ENCODE results near the gene CCNY. TPM values are rescaled to one million over a fixed set of nuclear protein-coding genes. Genes with fewer than 3 reads are reported as not detected.
A peak's percentile ranks its signal among the peaks of the same experiment; 100 is the strongest.
"Not testable (repeated sequence)": the region's sequence is repeated elsewhere in the genome, so short reads cannot be mapped to it uniquely, and the experiment has no call there.

The CCNY gene
- total RNA-seq, 1 experiment from 2014 or later = 53.3 TPM

- H3K27ac Mint-ChIP-seq = peak overlapping the region; percentile 55
Observed at GRCh38 chr10:35518187-35518586, 181.9 kb downstream of the CCNY start.

GRCh38 chr10:35520996-35521395 is 184.7 kb downstream of the CCNY start:
- ATAC-seq (no peak), DNase-seq (ENCODE audit: low spot score) (no peak)
- Mint-ChIP-seq H3K9me3 (no peaks in the 10 kb centered on the region), H3K27me3 (ENCODE audit: low read depth) (no peaks in the 10 kb centered on the region), H3K4me3 (no peak overlapping the region), H3K36me3 (no peaks in the 10 kb centered on the region), H3K27ac (no peak overlapping the region), H3K4me1 (peaks cover 37% of the 10 kb centered on the region)
- no peak for TF ChIP-seq CREB1 (CRISPR knock-in tag; IDR thresholded peaks at IDR 0.05)
- no peak for TF ChIP-seq ZNF396 (CRISPR knock-in tag; IDR thresholded peaks at IDR 0.05; ENCODE audit: borderline replicate concordance)
- no peak for TF ChIP-seq NFE2L1 (CRISPR knock-in tag; IDR thresholded peaks at IDR 0.05)
- TF ChIP-seq IRF2 (CRISPR knock-in tag; IDR thresholded peaks at IDR 0.05; ENCODE audit: borderline replicate concordance, low read depth) = no peak
- TF ChIP-seq ZNF512 (CRISPR knock-in tag; IDR thresholded peaks at IDR 0.05; ENCODE audit: borderline replicate concordance) = no peak
- no peak for TF ChIP-seq SP1 (CRISPR knock-in tag; conservative IDR thresholded peaks at IDR 0.05)
- no peak for TF ChIP-seq SOX15 (CRISPR knock-in tag; IDR thresholded peaks at IDR 0.05)
- no peak for TF ChIP-seq ESRRA (CRISPR knock-in tag; IDR thresholded peaks at IDR 0.05; ENCODE audit: borderline replicate concordance)
- TF ChIP-seq MYBL2 (CRISPR knock-in tag; IDR thresholded peaks at IDR 0.05) = no peak
- no peak for TF ChIP-seq MLX (CRISPR knock-in tag; IDR thresholded peaks at IDR 0.05)
- no peak for TF ChIP-seq ATF3 (CRISPR knock-in tag; conservative IDR thresholded peaks at IDR 0.05)
- TF ChIP-seq PRRX2 (CRISPR knock-in tag; IDR thresholded peaks at IDR 0.05) = no peak
- no peak for TF ChIP-seq USF2 (CRISPR knock-in tag; IDR thresholded peaks at IDR 0.05)
- TF ChIP-seq ZNF423 (CRISPR knock-in tag; IDR thresholded peaks at IDR 0.05) = no peak
- no peak for TF ChIP-seq SMAD3 (CRISPR knock-in tag; IDR thresholded peaks at IDR 0.05; ENCODE audit: borderline replicate concordance)
- TF ChIP-seq ZNF281 (CRISPR knock-in tag; IDR thresholded peaks at IDR 0.05) = no peak
- no peak for TF ChIP-seq ZNF219 (CRISPR knock-in tag; IDR thresholded peaks at IDR 0.05; ENCODE audit: borderline replicate concordance)
- TF ChIP-seq ATF6 (CRISPR knock-in tag; IDR thresholded peaks at IDR 0.05) = no peak
- no peak for TF ChIP-seq ZBTB43 (CRISPR knock-in tag; IDR thresholded peaks at IDR 0.05)
- TF ChIP-seq RELA (CRISPR knock-in tag; IDR thresholded peaks at IDR 0.05; ENCODE audit: borderline replicate concordance) = no peak
- ChIA-PET POLR2A (no interaction called here), CTCF (interaction anchor here (1.4 to 2.1 kb wide), 5 partner anchors 15 to 167 kb away, joined by 3 to 9 read pairs (median 5); no protein-coding TSS in a partner anchor)

More at GRCh38 chr10:35518187-35518586, 181.9 kb downstream of the CCNY start:
- CTCF ChIA-PET = interaction anchor here (0.6 to 1.2 kb wide), 3 partner anchors 280 to 392 kb away, joined by 3 read pairs; partner anchors contain the start of gene CREM
- H3K27me3 Mint-ChIP-seq (ENCODE audit: low read depth); POLR2A ChIA-PET; H3K36me3 Mint-ChIP-seq; ATAC-seq; H3K9me3 Mint-ChIP-seq; DNase-seq (ENCODE audit: low spot score); H3K4me3 Mint-ChIP-seq: not testable (repeated sequence)
- peaks cover 30% of the 10 kb centered on the region for H3K4me1 Mint-ChIP-seq

Data from WTC11 (cell line).